Measurements from ENCODE around the gene PFDN6.
"Not testable (repeated sequence)": the region's sequence is repeated elsewhere in the genome, so short reads cannot be mapped to it uniquely, and the experiment has no call there.

Gene PFDN6

GRCh38 chr6:33273924-33274902 is 15.2 kb upstream of the PFDN6 start:
- TF ChIP-seq CTCF (conservative IDR thresholded peaks at IDR 0.05; ENCODE audit: control insufficient read depth, insufficient read depth, low read depth, low read length): no peak
- peak overlapping the region; percentile 100 for H3K4me3 ChIP-seq (ENCODE audit: control insufficient read depth, low read depth, low read length)
- DNase-seq (ENCODE audit: low read depth): no peak

- DNase-seq (ENCODE audit: low read depth): not testable (repeated sequence)
- peak overlapping the region; percentile 100 for H3K4me3 ChIP-seq (ENCODE audit: control insufficient read depth, low read depth, low read length)
Measured at GRCh38 chr6:33275795-33276580, 13.4 kb upstream of the PFDN6 start.

GRCh38 chr6:33276581-33276863 is 12.9 kb upstream of the PFDN6 start:
- H3K4me3 ChIP-seq (ENCODE audit: control insufficient read depth, low read depth, low read length): peak overlapping the region; percentile 35
- DNase-seq (ENCODE audit: low read depth): no peak
- TF ChIP-seq CTCF (conservative IDR thresholded peaks at IDR 0.05; ENCODE audit: control insufficient read depth, insufficient read depth, low read depth, low read length): no peak

- no peak for TF ChIP-seq CTCF (conservative IDR thresholded peaks at IDR 0.05; ENCODE audit: control insufficient read depth, insufficient read depth, low read depth, low read length)
- H3K4me3 ChIP-seq (ENCODE audit: control insufficient read depth, low read depth, low read length): peak within 1 kb of the TSS; percentile 100
- peak; percentile 77 for DNase-seq (ENCODE audit: low read depth)
Measured at GRCh38 chr6:33276864-33277662, 12.3 kb upstream of the PFDN6 start, which contains the start of gene B3GALT4. Gene B3GALT4, plus strand, starts transcription at chr6:33277123. Its CDS starts 297 bp downstream, at chr6:33277420.

GRCh38 chr6:33277663-33278391 is 11.6 kb upstream of the PFDN6 start:
- DNase-seq (ENCODE audit: low read depth): no peak
- TF ChIP-seq CTCF (conservative IDR thresholded peaks at IDR 0.05; ENCODE audit: control insufficient read depth, insufficient read depth, low read depth, low read length): no peak
- H3K4me3 ChIP-seq (ENCODE audit: control insufficient read depth, low read depth, low read length): no peak overlapping the region

- no peak for DNase-seq (ENCODE audit: low read depth)
- no peak for TF ChIP-seq CTCF (conservative IDR thresholded peaks at IDR 0.05; ENCODE audit: control insufficient read depth, insufficient read depth, low read depth, low read length)
- H3K4me3 ChIP-seq (ENCODE audit: control insufficient read depth, low read depth, low read length): no peak overlapping the region
Measured at GRCh38 chr6:33278392-33278741, 11.0 kb upstream of the PFDN6 start.
